A549 (cell line): ENCODE results near the gene MYO9A. TPM values are rescaled to one million over a fixed set of nuclear protein-coding genes. Genes with fewer than 3 reads are reported as not detected.

Experiments
- ATAC-seq, 2 experiments: fragments of 200-7000 bp in 1 of 2; fragments of >200 bp in 1 of 2; cut with Nextera tagmentation in 1 of 2; cut with Tn5 transposase in 1 of 2; 3 replicates each; pipeline versions ENCODE4 v1.8.0 to v1.9.1; 2018 to 2020; ENCODE audit warnings: mild to moderate bottlenecking in 1 of 2, moderate library complexity in 1 of 2
- CTCF ChIA-PET: fragments of 300-600 bp; sonication (Branson Sonifier 250); formaldehyde crosslinking; extraction: SDS; loops from one replicate; lab custom pipeline; 2021; ENCODE audit warnings: antibody characterized with exemption, inconsistent platforms; lab: Yijun Ruan, JAX
- POLR2A ChIA-PET: fragments of 350-600 bp; formaldehyde crosslinking; extraction: SDS; loops from one replicate; lab custom pipeline; 2021; ENCODE audit warnings: antibody characterized with exemption, inconsistent platforms; lab: Yijun Ruan, JAX
- DNase-seq, 2 experiments: peaks; one replicate each; pipeline versions ENCODE4 v3.0.0 to v3.0.0-alpha.2; 2011 to 2016; ENCODE audit warnings: low read depth in 1 of 2, low spot score in 1 of 2
- FAIRE-seq: peaks from 2 replicates; lab custom pipeline; 2011; peaks lifted over from hg19 to GRCh38; lab: Jason Lieb, UNC
- H3K27ac ChIP-seq, 2 experiments: fragments of >200 bp; sonication (Bioruptor Twin); formaldehyde crosslinking; 3 replicates each; pipeline ENCODE4 v1.5.1; 2016 to 2017
- H3K4me1 ChIP-seq: fragments of >200 bp; sonication (Bioruptor Twin); formaldehyde crosslinking; 3 replicates; pipeline ENCODE4 v1.6.1; 2016
- H3K4me2 ChIP-seq: fragments of >200 bp; sonication (Bioruptor Twin); formaldehyde crosslinking; 3 replicates; pipeline ENCODE4 v1.6.1; 2016
- H3K4me3 ChIP-seq: fragments of >200 bp; sonication (Bioruptor Twin); formaldehyde crosslinking; 3 replicates; pipeline ENCODE4 v1.5.1; 2016
- H3K9me3 ChIP-seq: fragments of >200 bp; sonication (Bioruptor Twin); formaldehyde crosslinking; 3 replicates; pipeline ENCODE4 v1.6.1; 2016
- EHF ChIP-seq: fragments of 250-450 bp; sonication (Bioruptor Pico); IDR thresholded peaks from 2 replicates; pipeline ENCODE4 v1.5.0; 2020; ENCODE audit warnings: mild to moderate bottlenecking
- EHMT2 ChIP-seq: fragments of 200-600 bp; sonication (generic); IDR thresholded peaks from 2 replicates; pipeline ENCODE4 v1.6.1; 2016; ENCODE audit warnings: antibody characterized with exemption, low read depth, mild to moderate bottlenecking, moderate library complexity
- FOSB ChIP-seq: fragments of 250-450 bp; sonication (Bioruptor Pico); IDR thresholded peaks from 2 replicates; pipeline ENCODE4 v1.5.0; 2020; ENCODE audit warnings: mild to moderate bottlenecking, moderate library complexity
- FOSL2 ChIP-seq, 2 experiments: fragments of 450-650 bp in 1 of 2; fragments of >200 bp in 1 of 2; sonication (Bioruptor Twin) in 1 of 2; formaldehyde crosslinking; IDR thresholded peaks; 2 replicates each; pipeline versions ENCODE4 v1.5.0 to v1.6.1; 2016 to 2020; ENCODE audit warnings: mild to moderate bottlenecking in 1 of 2, moderate library complexity in 1 of 2
- HOXA7 ChIP-seq: fragments of 250-450 bp; sonication (Bioruptor Pico); IDR thresholded peaks from 2 replicates; pipeline ENCODE4 v1.5.0; 2020; ENCODE audit warnings: mild to moderate bottlenecking, moderate library complexity
- HOXB13 ChIP-seq: fragments of 250-450 bp; sonication (Bioruptor Pico); IDR thresholded peaks from 2 replicates; pipeline ENCODE4 v1.5.0; 2020; ENCODE audit warnings: low read depth, mild to moderate bottlenecking, moderate library complexity
- JUNB ChIP-seq: fragments of >200 bp; sonication (Bioruptor Twin); formaldehyde crosslinking; IDR thresholded peaks from 2 replicates; pipeline ENCODE4 v1.6.1; 2016
- KDM1A ChIP-seq: fragments of 200-600 bp; sonication (generic); IDR thresholded peaks from 2 replicates; pipeline ENCODE4 v1.6.1; 2016; ENCODE audit warnings: low read depth, mild to moderate bottlenecking
- KDM5A ChIP-seq: fragments of 200-600 bp; sonication (generic); IDR thresholded peaks from 2 replicates; pipeline ENCODE4 v1.6.1; 2016; ENCODE audit warnings: antibody characterized with exemption, mild to moderate bottlenecking
- NR3C1 ChIP-seq: fragments of >200 bp; sonication (Bioruptor Twin); formaldehyde crosslinking; IDR thresholded peaks from 3 replicates; pipeline ENCODE4 v1.6.1; 2017
- POLR2AphosphoS2 ChIP-seq: conservative IDR thresholded peaks from 2 replicates; pipeline ENCODE4 v1.6.1; 2012; ENCODE audit warnings: low read length, improper control_type of control experiment, inconsistent platforms
- RCOR1 ChIP-seq: fragments of 150-350 bp; IDR thresholded peaks from 2 replicates; pipeline ENCODE4 v1.6.1; 2014; ENCODE audit warnings: antibody characterized with exemption, low read length, low read depth
- RFX5 ChIP-seq: fragments of 450-650 bp; IDR thresholded peaks from 2 replicates; pipeline ENCODE4 v1.7.1; 2014; ENCODE audit warnings: antibody characterized with exemption, mild to moderate bottlenecking, moderate library complexity
- SMC3 ChIP-seq: fragments of >200 bp; sonication (Bioruptor Twin); formaldehyde crosslinking; IDR thresholded peaks from 3 replicates; pipeline ENCODE4 v1.6.1; 2018; ENCODE audit warnings: inconsistent platforms
- TP53 ChIP-seq: fragments of 250-450 bp; sonication (Bioruptor Pico); IDR thresholded peaks from 2 replicates; pipeline ENCODE4 v1.5.0; 2021; ENCODE audit warnings: mild to moderate bottlenecking, moderate library complexity
- ZNF302 ChIP-seq: fragments of 250-450 bp; sonication (Bioruptor Pico); IDR thresholded peaks from 2 replicates; pipeline ENCODE4 v1.9.0; 2021; ENCODE audit warnings: inconsistent platforms, mild to moderate bottlenecking, moderate library complexity
- ZSCAN20 ChIP-seq: fragments of 250-450 bp; sonication (Bioruptor Pico); IDR thresholded peaks from 2 replicates; pipeline ENCODE4 v1.8.0; 2022; ENCODE audit warnings: mild to moderate bottlenecking, moderate library complexity
- WGBS: methylation state at CpG from one replicate; pipeline ENCODE4 v1.1.6; 2017; ENCODE audit errors: missing lambda C conversion rate; 5-methylcytosine and 5-hydroxymethylcytosine counted together
- polyA plus RNA-seq, 4 experiments: library from polyadenylated mRNA; depleted of rRNA in 3 of 4; stranded (reverse); fragments of >200 nt; fragmentation: RNase III in 1 of 4; extraction: RNeasy Plus Mini Kit Qiagen cat#74134 plus additional on column Dnase treatment in 1 of 4; gene quantifications; 2 replicates in 3 of 4; 3 replicates in 1 of 4; pipeline ENCODE4 v1.2.3, GENCODE V29; 2011 to 2017
- TF ChIP-seq, protein P1 (sequence below): IDR thresholded peaks from 2 replicates; pipeline ENCODE4 v1.6.1; 2012
- TF ChIP-seq, protein P2 (sequence below): fragments of 250-450 bp; sonication (Bioruptor Pico); IDR thresholded peaks from 2 replicates; pipeline ENCODE4 v1.5.0; 2021; ENCODE audit warnings: mild to moderate bottlenecking, moderate library complexity, borderline replicate concordance
- TF ChIP-seq, protein P3 (sequence below): fragments of >200 bp; sonication (Bioruptor Twin); formaldehyde crosslinking; IDR thresholded peaks from 3 replicates; pipeline ENCODE4 v1.5.1; 2016

MYO9A gene
- polyA plus RNA-seq, 2 of the 4 experiments (the other 2 are of a cell fraction) = 5.9 to 21.9 TPM

DNA sequence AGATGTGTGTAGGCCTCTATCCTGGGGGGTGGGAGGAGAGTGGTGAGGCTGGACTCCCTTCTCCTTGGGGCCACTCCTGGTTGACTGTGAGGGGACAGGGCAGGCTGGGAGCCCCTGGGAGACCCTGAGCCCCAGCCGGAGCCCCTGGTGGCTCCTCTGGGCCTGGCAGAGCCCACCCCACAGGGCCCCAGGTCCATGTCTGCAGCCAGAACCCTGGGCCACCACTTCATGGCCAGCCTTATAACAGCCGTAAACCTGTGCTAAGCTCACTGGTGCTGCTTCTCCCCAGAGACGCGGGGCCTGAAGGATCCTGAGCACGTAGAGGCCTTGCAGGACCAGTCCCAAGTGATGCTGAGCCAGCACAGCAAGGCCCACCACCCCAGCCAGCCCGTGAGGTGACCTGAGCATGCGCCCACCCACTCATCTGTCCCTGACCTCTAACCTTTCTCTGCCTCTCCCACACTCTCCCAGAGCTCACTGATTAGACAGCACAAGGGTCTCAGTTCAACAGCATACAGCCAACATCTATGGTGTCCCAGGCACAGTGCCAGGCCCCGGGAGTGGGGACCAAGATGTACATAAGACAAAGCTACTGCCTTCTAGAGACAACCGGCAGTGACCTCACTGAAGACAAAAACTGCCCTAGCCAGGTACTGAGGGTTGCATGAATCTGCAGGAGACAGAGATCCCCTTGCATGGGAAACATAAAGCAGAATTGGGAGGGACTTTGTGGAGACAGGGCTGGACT, 304.1 kb downstream of the MYO9A start (continued):
- TF ChIP-seq KDM5A (no peak), SMC3 (no peak), TP53 (CRISPR knock-in tag) (no peak), FOSL2 (IDR thresholded peaks at IDR 0.05) (no peak), FOSL2 (CRISPR knock-in tag; IDR thresholded peaks at IDR 0.05) (no peak)
- TF ChIP-seq, protein P1, sequence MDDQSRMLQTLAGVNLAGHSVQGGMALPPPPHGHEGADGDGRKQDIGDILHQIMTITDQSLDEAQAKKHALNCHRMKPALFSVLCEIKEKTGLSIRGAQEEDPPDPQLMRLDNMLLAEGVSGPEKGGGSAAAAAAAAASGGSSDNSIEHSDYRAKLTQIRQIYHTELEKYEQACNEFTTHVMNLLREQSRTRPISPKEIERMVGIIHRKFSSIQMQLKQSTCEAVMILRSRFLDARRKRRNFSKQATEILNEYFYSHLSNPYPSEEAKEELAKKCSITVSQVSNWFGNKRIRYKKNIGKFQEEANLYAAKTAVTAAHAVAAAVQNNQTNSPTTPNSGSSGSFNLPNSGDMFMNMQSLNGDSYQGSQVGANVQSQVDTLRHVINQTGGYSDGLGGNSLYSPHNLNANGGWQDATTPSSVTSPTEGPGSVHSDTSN = no peak

DNA sequence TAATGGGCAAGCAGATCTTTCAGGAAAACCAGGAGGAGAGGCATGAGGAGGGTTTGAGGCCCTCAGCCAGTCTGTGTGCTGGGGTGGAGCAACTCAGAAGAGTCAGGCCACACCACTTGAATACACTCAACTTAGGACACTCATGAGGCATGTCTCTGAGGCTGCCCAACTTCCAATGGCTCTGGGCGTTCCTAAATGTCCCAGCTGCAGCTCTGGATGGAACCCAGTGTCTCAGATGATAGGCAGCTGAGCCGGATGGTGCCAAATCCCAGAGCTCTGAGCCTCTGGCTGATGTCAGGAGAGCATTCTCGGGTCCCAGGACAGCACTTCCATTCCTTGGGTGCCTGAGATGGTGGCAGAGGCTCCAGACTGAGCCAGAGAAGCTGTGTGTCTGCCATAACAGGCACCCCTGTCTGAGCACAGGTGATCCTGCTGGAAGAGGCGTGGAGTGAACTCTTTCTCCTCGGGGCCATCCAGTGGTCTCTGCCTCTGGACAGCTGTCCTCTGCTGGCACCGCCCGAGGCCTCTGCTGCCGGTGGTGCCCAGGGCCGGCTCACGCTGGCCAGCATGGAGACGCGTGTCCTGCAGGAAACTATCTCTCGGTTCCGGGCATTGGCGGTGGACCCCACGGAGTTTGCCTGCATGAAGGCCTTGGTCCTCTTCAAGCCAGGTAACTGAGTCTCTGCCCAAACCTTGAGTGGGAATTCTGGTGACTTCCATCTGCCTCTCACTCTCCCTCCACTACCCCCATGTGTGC, 304.8 kb downstream of the MYO9A start:
- WGBS = 88% methylated on average over 16 of the region's 16 CpGs
- TF ChIP-seq JUNB (no peak), HOXA7 (CRISPR knock-in tag) (no peak), KDM5A (no peak), NR3C1 (no peak), ZSCAN20 (CRISPR knock-in tag) (no peak), RCOR1 (no peak), FOSB (CRISPR knock-in tag) (no peak), POLR2AphosphoS2 (no peak)
- TF ChIP-seq, all 56 proteins: peak for 0
- no peak for FAIRE-seq
- no peak for DNase-seq
- CTCF ChIA-PET = interaction anchor here (0.9 to 2.1 kb wide), 8 partner anchors 12 to 840 kb away, joined by 3 to 12 read pairs (median 5); no protein-coding TSS in a partner anchor
- ATAC-seq = no peak
- H3K9me3 ChIP-seq = peaks cover 7% of the 10 kb centered on the region
- POLR2A ChIA-PET = no interaction called here
- no peak overlapping the region for H3K27ac ChIP-seq
- H3K4me1 ChIP-seq = 0 out of 3 replicates have a peak, but pooled peaks cover under 1% of the 10 kb centered on the region
- H3K4me2 ChIP-seq = no peak overlapping the region
- H3K4me3 ChIP-seq = no peak overlapping the region

DNA sequence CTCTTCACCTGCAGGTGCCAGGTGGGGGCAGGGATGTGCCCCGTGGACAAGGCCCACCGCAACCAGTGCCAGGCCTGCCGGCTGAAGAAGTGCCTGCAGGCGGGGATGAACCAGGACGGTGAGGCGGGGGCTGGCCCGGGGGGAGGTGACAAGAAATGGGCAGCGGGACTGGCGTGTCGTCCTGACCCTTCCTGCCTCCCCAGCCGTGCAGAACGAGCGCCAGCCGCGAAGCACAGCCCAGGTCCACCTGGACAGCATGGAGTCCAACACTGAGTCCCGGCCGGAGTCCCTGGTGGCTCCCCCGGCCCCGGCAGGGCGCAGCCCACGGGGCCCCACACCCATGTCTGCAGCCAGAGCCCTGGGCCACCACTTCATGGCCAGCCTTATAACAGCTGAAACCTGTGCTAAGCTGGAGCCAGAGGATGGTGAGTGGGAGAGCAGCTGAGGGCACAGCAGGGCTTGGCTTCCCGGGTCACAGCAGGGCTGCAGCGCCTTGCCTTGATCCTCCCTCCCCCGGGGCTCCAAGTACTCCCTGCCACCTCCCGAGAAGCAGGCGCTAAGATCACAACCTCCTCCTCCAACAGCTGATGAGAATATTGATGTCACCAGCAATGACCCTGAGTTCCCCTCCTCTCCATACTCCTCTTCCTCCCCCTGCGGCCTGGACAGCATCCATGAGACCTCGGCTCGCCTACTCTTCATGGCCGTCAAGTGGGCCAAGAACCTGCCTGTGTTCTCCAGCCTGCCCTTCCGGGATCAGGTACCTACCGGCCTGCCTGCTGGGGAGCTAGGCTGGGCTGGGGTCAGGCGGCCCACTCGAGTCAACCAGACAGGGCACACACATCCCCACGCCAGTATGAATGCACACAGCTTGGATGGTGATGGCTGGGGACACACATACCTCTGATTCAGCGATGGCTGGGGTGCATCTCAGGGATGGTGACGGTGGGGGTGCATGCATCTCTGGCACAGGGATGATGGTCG, 305.9 kb downstream of the MYO9A start:
- Histone ChIP-seq H3K4me2 (no peak overlapping the region), H3K27ac (no peak overlapping the region), H3K9me3 (no peaks in the 10 kb centered on the region), H3K4me3 (no peak overlapping the region), H3K4me1 (peaks cover 11% of the 10 kb centered on the region)
- no peak for TF ChIP-seq EHMT2
- no peak for TF ChIP-seq NR3C1
- TF ChIP-seq ZNF302 (CRISPR knock-in tag) = no peak
- POLR2A ChIA-PET = no interaction called here
- ATAC-seq (no peak), FAIRE-seq (no peak), DNase-seq (no peak)
- WGBS = 90% methylated on average over 35 of the region's 38 CpGs
- CTCF ChIA-PET = interaction anchor here (0.9 to 2.0 kb wide), 4 partner anchors 10 to 426 kb away, joined by 3 to 7 read pairs (median 6); no protein-coding TSS in a partner anchor

DNA sequence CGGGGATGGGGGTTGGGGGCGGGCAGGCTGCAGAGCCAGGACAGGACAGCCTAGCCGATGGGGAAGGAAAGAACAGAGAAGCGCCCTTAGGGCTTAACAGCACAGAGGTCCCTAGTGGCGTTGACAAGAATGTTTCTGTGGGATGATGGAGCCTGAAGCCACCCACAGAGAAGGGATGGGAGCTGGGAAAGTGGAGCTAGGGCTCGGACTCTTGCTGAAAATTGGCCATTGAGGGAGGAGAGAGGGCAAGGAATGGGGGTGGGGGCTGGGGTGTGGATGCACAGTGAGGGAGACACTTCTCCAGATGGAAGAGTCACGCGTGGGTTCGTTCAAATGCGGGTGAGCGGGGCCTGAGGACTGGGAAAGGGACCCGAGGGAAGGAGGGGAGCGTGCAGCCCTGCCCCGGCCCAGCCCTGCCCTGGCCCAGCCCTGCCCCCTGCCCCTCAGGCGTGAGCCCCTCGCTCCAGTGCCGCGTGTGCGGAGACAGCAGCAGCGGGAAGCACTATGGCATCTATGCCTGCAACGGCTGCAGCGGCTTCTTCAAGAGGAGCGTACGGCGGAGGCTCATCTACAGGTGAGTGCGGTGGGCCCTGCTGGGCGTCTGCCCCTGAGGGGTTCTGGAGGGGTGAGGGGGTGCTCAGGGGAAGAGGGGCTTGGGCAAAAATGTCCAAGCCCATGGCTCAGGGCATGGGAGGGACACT, 306.8 kb downstream of the MYO9A start:
- DNase-seq = no peak
- Histone ChIP-seq H3K4me1 (peaks cover 20% of the 10 kb centered on the region), H3K27ac (no peak overlapping the region; a peak in 1 of 6 replicates), H3K9me3 (no peaks in the 10 kb centered on the region), H3K4me2 (no peak overlapping the region), H3K4me3 (no peak overlapping the region)
- 91% methylated on average over 26 of the region's 27 CpGs for WGBS
- ChIA-PET POLR2A (no interaction called here), CTCF (interaction anchor here (2.0 to 2.6 kb wide), 2 partner anchors 10 to 59 kb away, joined by 6 to 16 read pairs; no protein-coding TSS in a partner anchor)
- ATAC-seq = peak in 1 of 2 experiments; percentile 8; a peak in 1 of 6 replicates
- no peak for FAIRE-seq
- TF ChIP-seq, protein P2, sequence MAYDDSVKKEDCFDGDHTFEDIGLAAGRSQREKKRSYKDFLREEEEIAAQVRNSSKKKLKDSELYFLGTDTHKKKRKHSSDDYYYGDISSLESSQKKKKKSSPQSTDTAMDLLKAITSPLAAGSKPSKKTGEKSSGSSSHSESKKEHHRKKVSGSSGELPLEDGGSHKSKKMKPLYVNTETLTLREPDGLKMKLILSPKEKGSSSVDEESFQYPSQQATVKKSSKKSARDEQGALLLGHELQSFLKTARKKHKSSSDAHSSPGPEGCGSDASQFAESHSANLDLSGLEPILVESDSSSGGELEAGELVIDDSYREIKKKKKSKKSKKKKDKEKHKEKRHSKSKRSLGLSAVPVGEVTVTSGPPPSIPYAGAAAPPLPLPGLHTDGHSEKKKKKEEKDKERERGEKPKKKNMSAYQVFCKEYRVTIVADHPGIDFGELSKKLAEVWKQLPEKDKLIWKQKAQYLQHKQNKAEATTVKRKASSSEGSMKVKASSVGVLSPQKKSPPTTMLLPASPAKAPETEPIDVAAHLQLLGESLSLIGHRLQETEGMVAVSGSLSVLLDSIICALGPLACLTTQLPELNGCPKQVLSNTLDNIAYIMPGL (CRISPR knock-in tag) = no peak
- TF ChIP-seq HOXB13 (CRISPR knock-in tag) (no peak), KDM1A (no peak), RFX5 (no peak), EHF (CRISPR knock-in tag) (no peak), JUNB (no peak)
- TF ChIP-seq, protein P3, sequence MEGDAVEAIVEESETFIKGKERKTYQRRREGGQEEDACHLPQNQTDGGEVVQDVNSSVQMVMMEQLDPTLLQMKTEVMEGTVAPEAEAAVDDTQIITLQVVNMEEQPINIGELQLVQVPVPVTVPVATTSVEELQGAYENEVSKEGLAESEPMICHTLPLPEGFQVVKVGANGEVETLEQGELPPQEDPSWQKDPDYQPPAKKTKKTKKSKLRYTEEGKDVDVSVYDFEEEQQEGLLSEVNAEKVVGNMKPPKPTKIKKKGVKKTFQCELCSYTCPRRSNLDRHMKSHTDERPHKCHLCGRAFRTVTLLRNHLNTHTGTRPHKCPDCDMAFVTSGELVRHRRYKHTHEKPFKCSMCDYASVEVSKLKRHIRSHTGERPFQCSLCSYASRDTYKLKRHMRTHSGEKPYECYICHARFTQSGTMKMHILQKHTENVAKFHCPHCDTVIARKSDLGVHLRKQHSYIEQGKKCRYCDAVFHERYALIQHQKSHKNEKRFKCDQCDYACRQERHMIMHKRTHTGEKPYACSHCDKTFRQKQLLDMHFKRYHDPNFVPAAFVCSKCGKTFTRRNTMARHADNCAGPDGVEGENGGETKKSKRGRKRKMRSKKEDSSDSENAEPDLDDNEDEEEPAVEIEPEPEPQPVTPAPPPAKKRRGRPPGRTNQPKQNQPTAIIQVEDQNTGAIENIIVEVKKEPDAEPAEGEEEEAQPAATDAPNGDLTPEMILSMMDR = no peak
